Renal cortical epithelial cell (primary cell): ENCODE results near the gene ROBO1. TPM values are rescaled to one million over a fixed set of nuclear protein-coding genes. Genes with fewer than 3 reads are reported as not detected.
"Not testable (repeated sequence)": the region's sequence is repeated elsewhere in the genome, so short reads cannot be mapped to it uniquely, and the experiment has no call there.

Source experiments
- DNase-seq: peaks from one replicate; pipeline ENCODE4 v3.0.0-alpha.2; 2011; ENCODE audit warnings: low read depth
- total RNA-seq: library from RNA; depleted of rRNA; stranded (reverse); fragments of >200 nt; gene quantifications from 2 replicates; pipeline ENCODE4 v1.2.3, GENCODE V29; 2014

ROBO1 gene
- total RNA-seq, 1 donor from 2014 or later, result 41.9 TPM

GRCh38 chr3:79551997-79552396, 215.8 kb downstream of the ROBO1 start:
- DNase-seq, result no peak

- DNase-seq, result no peak
These were observed 216.4 kb downstream of the ROBO1 start for GRCh38 chr3:79551321-79551892.

GRCh38 chr3:79543218-79543982, 224.4 kb downstream of the ROBO1 start:
- DNase-seq, result no peak

- DNase-seq, result no peak
These were observed 233.1 kb downstream of the ROBO1 start for GRCh38 chr3:79534727-79535126.

GRCh38 chr3:79531566-79532295, 236.1 kb downstream of the ROBO1 start:
- no peak for DNase-seq

- peak; percentile 30 for DNase-seq
These were observed 246.5 kb downstream of the ROBO1 start for GRCh38 chr3:79521221-79521848.

- DNase-seq, result peak; percentile 20
These were observed 249.9 kb downstream of the ROBO1 start for GRCh38 chr3:79517766-79518413.

- no peak for DNase-seq
These were observed 251.0 kb downstream of the ROBO1 start for GRCh38 chr3:79516795-79517194.

GRCh38 chr3:79515072-79515471, 252.7 kb downstream of the ROBO1 start:
- no peak for DNase-seq

GRCh38 chr3:79514069-79514468, 253.7 kb downstream of the ROBO1 start:
- DNase-seq, result no peak

- peak; percentile 3 for DNase-seq
These were observed 261.0 kb downstream of the ROBO1 start for GRCh38 chr3:79506751-79507150.

- not testable (repeated sequence) for DNase-seq
These were observed 265.5 kb downstream of the ROBO1 start for GRCh38 chr3:79502216-79502681.

GRCh38 chr3:79497447-79498111, 270.2 kb downstream of the ROBO1 start:
- DNase-seq, result peak; percentile 16

GRCh38 chr3:79491029-79491641, 276.7 kb downstream of the ROBO1 start:
- DNase-seq, result no peak

GRCh38 chr3:79490165-79491028, 277.4 kb downstream of the ROBO1 start:
- peak; percentile 16 for DNase-seq

GRCh38 chr3:79488407-79488806, 279.4 kb downstream of the ROBO1 start:
- DNase-seq, result no peak

- no peak for DNase-seq
These were observed 287.1 kb downstream of the ROBO1 start for GRCh38 chr3:79480746-79481145.

- no peak for DNase-seq
These were observed 289.2 kb downstream of the ROBO1 start for GRCh38 chr3:79478620-79479019.

GRCh38 chr3:79477242-79477641, 290.6 kb downstream of the ROBO1 start:
- no peak for DNase-seq

- DNase-seq, result peak; percentile 21
These were observed 293.8 kb downstream of the ROBO1 start for GRCh38 chr3:79473993-79474392.
